GM12874 (cell line): Measurements from ENCODE around the gene AFG1L.

ENCODE experiments used
- CTCF ChIP-seq: IDR thresholded peaks from 2 replicates; pipeline ENCODE4 v1.5.1; 2011; ENCODE audit warnings: low read depth, mild to moderate bottlenecking, control low read depth, low read length, moderate library complexity; ENCODE audit not compliant: insufficient read depth

Gene AFG1L

GRCh38 chr6:108294727-108295625 is at the start of gene AFG1L:
TSS of gene AFG1L (plus strand) at chr6:108295054. CDS start at chr6:108295080, 26 bp downstream.
- TF ChIP-seq CTCF: no peak

- no peak for TF ChIP-seq CTCF
These were observed 46.8 kb upstream of the AFG1L start for GRCh38 chr6:108247965-108248536.

DNA sequence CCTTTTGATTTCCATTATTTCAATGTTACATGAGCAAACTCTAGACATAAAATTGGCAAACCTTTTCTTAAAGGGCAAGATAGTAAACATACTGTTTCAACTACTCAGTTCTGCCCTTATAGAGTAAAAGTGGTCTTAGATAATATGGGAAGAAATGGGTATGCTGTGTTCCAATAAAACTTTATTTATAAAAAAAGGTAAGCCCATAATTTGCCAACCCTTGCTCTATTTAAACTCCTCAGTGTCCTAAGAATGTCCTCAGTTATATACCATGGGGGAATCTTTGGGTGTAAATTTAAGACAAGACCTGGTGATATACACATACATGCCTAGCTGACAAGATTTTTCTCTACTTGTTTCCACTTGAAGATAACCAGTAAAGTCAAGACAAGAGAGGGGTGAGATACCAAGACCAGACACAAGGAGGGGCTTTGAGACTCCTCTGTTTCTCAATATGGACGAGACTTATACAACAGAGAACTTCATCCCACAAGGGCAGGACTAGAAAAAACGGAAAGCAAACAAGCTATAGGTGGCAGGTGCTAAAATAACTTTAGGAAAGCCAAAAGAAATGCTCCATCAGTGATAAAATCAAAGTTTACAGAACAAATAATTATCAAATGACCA is 44.5 kb upstream of the AFG1L start:
- TF ChIP-seq CTCF: peak; percentile 35; the same call in 1 of the 2 replicates

- no peak for TF ChIP-seq CTCF
These were observed 43.6 kb upstream of the AFG1L start for GRCh38 chr6:108251252-108251651.

DNA sequence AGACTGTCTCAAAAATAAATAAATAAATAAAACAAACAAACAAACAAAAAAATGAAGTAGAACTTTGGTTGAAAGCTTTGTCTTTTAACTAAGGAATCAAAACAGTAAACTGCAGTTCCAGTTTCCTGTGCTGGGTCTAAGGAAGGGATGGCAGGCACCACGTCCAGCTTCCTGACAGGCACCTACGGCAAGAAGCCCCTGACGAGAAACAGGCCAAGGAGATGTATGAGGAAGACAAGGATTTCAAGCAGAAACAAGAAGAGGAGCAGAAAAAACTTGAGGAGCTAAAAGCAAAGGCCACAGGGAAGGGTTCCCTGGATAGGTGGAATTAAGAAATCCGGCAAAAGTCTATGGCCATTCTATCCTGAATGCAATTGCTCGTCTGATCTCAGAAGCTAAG is 42.8 kb upstream of the AFG1L start:
- TF ChIP-seq CTCF: no peak

DNA sequence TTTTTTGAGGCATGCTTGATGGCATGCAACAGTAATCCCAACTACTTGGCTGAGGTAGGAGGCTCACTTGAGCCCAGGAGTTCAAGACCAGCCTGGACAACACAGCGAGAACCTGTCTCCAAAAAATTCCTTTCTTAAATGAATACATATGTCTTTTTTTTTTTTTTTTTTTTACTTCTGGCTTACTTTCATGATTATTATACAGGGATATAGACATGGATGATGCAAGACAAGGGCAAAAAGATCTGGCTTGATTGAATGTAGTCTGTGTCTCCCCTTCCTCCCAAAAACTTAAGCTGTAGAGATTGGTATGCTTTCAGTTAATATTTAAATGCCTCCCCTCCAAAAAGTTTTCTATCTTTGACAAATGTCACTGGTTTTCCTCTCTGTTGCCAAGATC is 41.6 kb upstream of the AFG1L start:
- TF ChIP-seq CTCF: no peak

DNA sequence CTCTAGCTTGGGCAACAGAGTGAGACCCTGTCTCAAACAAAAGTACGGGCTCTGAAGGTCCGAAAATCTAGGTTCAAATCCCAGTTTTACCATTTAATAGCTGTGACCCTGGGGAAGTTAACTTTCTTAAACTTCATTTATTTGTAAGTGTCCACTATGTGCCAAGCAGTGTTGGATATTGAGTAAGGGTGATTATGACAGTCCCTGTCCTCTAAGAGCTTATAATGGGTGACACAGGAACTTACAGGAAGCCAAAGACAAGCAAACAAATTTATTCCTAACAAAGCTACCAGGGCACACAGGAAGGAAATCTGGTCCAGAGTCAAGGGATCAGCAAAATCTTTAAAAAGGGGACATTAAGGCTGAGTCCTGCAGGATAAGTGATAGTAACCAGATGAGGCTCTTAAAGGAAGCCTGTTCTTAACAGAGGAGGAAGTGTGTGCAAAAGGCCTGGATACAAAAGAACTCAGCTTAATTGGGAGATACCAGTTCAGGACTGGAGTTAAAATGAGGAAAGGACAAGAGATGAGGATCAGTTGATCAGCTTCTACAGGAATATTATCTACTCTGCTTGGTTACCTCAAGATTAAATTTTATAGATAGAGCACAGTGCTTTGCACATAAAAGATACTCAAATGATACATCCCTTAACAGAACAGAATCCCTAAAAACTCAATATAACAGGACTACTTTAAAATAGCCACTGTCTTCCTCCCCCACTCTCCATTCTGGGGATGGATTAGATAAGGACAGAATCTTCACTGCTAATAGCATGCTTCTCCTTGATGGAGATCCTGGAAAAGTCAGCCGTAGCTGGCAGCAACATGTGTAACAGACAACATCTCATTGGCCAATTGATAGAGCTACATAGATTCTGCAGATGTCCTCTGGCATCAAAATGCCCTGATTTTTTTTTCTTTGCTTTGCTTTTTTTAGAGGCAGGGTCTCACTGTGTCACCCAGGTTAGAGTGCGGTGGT is 40.1 kb upstream of the AFG1L start:
- TF ChIP-seq CTCF: no peak
